Measurements from ENCODE around the gene CBX7.

The CBX7 gene

DNA sequence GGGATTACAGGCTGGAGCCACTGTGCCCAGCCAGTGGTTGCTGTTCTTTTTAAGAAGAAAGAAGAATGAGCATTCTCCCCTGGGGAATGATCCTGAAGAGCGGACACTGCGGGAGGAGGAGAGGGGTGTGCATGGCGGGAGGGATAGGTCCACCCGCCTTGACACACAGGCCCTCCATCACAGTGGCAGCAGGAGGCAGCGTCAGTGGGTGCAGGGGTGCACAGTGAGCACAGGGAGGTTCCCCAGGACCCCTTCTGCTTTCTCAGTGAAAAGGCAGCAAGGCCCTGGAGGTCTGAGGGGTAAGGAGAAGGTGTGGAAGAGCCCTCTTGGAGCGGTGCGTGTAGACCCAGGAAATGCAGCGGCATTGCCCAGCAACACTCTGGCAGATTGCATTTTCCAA, 28.9 kb upstream of the CBX7 start:
- no peak overlapping the region for H3K4me3 ChIP-seq (ENCODE audit: severe bottlenecking)
- H3K27me3 ChIP-seq (ENCODE audit: insufficient read depth, poor library complexity, severe bottlenecking): no peaks in the 10 kb centered on the region
- no peaks in the 10 kb centered on the region for H3K36me3 ChIP-seq (ENCODE audit: low read depth)
- TF ChIP-seq, protein P1, sequence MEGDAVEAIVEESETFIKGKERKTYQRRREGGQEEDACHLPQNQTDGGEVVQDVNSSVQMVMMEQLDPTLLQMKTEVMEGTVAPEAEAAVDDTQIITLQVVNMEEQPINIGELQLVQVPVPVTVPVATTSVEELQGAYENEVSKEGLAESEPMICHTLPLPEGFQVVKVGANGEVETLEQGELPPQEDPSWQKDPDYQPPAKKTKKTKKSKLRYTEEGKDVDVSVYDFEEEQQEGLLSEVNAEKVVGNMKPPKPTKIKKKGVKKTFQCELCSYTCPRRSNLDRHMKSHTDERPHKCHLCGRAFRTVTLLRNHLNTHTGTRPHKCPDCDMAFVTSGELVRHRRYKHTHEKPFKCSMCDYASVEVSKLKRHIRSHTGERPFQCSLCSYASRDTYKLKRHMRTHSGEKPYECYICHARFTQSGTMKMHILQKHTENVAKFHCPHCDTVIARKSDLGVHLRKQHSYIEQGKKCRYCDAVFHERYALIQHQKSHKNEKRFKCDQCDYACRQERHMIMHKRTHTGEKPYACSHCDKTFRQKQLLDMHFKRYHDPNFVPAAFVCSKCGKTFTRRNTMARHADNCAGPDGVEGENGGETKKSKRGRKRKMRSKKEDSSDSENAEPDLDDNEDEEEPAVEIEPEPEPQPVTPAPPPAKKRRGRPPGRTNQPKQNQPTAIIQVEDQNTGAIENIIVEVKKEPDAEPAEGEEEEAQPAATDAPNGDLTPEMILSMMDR (IDR thresholded peaks at IDR 0.05; ENCODE audit: poor library complexity, severe bottlenecking): no peak
- peaks cover 23% of the 10 kb centered on the region for H3K4me1 ChIP-seq (ENCODE audit: insufficient read depth, poor library complexity, severe bottlenecking)
- ATAC-seq (ENCODE audit: low read depth) (no peak), DNase-seq (ENCODE audit: low spot score) (no peak)
- no peak overlapping the region for H3K27ac ChIP-seq (ENCODE audit: poor library complexity, severe bottlenecking)
- H3K9me3 ChIP-seq (ENCODE audit: severe bottlenecking): no peaks in the 10 kb centered on the region

DNA sequence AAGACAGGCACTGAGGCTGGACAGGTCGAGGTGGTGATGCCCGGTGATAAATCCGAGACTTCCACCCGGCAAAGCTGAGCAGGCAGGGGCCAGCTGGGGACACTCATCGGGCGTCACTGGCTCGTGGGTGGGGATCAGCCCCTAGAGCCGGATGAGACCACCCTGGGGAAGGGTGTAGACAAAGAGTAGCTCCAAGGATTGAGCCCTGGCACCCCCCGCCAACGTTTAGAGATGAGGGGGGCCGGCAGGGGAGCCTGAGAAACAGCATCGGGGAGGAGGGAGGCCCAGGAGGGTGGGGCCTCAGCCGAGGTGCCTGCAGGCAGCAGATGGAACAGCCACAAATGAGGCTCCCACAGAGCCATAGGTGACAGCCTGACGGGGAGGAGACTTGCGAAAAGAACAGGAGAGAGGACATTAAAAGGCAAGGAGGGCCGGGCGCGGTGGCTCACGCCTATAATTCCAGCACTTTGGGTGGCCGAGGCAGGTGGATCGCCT, 27.4 kb upstream of the CBX7 start:
- H3K36me3 ChIP-seq (ENCODE audit: low read depth): no peaks in the 10 kb centered on the region
- H3K27me3 ChIP-seq (ENCODE audit: insufficient read depth, poor library complexity, severe bottlenecking): no peaks in the 10 kb centered on the region
- peaks cover 38% of the 10 kb centered on the region for H3K4me1 ChIP-seq (ENCODE audit: insufficient read depth, poor library complexity, severe bottlenecking)
- H3K4me3 ChIP-seq (ENCODE audit: severe bottlenecking): no peak overlapping the region
- TF ChIP-seq, protein P1 (IDR thresholded peaks at IDR 0.05; ENCODE audit: poor library complexity, severe bottlenecking): no peak
- H3K9me3 ChIP-seq (ENCODE audit: severe bottlenecking): no peaks in the 10 kb centered on the region
- DNase-seq (ENCODE audit: low spot score) (no peak), ATAC-seq (ENCODE audit: low read depth) (no peak)
- peak overlapping the region; percentile 96 for H3K27ac ChIP-seq (ENCODE audit: poor library complexity, severe bottlenecking)

DNA sequence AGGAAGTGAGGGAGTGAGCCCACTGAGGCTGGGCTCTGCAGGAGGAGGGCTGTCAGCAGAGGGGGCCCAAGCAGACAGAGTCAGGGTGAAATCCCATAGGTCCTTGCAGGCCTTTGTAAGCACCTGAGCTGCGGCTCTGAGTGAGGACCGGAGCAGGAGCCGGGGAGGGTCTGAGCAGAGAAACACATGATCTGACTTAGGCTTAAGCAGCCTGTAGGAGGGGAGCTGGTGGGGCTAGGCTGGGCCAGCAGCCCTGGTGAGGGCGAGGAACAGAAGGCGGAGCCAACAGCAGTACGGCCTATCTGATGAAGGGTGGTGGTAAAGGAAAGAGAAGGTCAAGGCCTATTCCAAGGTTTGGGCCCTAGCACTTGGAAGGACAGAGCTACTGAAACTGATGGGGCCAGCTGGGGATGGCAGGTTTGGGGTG, 26.9 kb upstream of the CBX7 start:
- ATAC-seq (ENCODE audit: low read depth) (no peak), DNase-seq (ENCODE audit: low spot score) (no peak)
- Histone ChIP-seq H3K9me3 (ENCODE audit: severe bottlenecking) (no peaks in the 10 kb centered on the region), H3K27me3 (ENCODE audit: insufficient read depth, poor library complexity, severe bottlenecking) (no peaks in the 10 kb centered on the region), H3K4me3 (ENCODE audit: severe bottlenecking) (no peak overlapping the region), H3K27ac (ENCODE audit: poor library complexity, severe bottlenecking) (peak overlapping the region; percentile 96), H3K4me1 (ENCODE audit: insufficient read depth, poor library complexity, severe bottlenecking) (peaks cover 43% of the 10 kb centered on the region), H3K36me3 (ENCODE audit: low read depth) (no peaks in the 10 kb centered on the region)
- TF ChIP-seq, protein P1 (IDR thresholded peaks at IDR 0.05; ENCODE audit: poor library complexity, severe bottlenecking): no peak

DNA sequence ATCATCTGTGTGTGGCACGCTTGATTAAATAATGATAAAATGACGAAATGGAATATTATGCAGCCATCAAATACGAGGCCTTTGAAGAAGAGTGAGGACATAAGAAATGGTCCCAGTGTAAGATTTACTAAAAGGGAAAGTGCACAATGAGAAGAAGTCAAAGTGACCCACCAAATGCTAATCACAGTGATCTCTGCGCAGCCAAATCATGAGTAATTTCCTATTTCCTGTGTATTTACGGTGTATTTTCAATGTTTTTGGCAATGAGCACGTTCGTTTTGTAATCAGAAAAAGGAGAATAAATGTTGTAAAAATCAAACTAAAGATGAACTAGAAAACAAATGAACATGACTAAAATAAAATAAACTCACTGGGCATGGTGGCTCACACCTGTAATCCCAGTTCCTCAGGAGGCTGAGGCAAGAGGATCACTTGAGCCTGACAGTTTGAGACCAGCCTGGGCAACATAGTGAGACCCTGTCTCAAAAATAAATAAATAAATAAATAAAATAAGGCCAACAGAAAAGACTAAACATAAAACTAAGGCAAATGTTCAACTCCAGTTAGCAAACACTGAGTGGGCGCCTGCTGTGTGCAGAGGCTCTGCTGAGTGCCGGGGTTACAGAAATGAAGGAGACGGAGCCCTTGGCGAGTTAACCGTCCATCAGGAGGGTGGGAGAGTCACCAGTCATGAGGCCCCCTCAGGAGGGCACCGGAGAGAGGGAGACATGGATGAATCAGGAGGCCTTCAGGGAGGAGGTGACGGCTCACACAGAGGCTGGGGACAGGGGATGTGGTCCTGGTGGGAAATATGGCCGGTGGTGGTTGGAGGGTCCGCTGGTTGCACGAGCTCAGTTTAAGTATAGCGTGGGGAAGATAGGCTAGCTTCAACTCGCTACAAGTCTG, 26.0 kb upstream of the CBX7 start:
- DNase-seq (ENCODE audit: low spot score) (no peak), ATAC-seq (ENCODE audit: low read depth) (no peak)
- Histone ChIP-seq H3K27me3 (ENCODE audit: insufficient read depth, poor library complexity, severe bottlenecking) (no peaks in the 10 kb centered on the region), H3K36me3 (ENCODE audit: low read depth) (no peaks in the 10 kb centered on the region), H3K9me3 (ENCODE audit: severe bottlenecking) (no peaks in the 10 kb centered on the region), H3K4me1 (ENCODE audit: insufficient read depth, poor library complexity, severe bottlenecking) (peaks cover 52% of the 10 kb centered on the region), H3K27ac (ENCODE audit: poor library complexity, severe bottlenecking) (peak overlapping the region; percentile 96), H3K4me3 (ENCODE audit: severe bottlenecking) (no peak overlapping the region)
- TF ChIP-seq, protein P1 (IDR thresholded peaks at IDR 0.05; ENCODE audit: poor library complexity, severe bottlenecking): no peak

DNA sequence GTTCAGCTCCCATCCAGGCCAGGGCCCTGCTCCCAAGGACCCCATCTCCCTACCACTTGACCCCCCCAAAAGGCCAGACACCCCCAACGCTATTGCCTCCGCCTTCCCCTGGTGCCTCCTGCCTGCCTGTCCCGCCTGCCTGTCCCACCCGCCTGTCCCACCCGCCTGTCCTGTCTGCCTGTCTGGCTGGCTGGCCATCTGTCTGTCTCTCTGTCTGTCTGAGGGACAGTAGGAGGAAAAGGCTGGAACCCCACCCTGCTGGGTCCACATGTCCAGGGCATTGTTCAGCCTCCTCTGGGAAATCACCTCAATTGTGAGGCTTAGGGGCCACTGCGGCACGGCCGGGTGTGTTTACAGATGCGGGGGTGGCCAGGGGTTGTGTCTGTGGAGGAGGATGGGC, 25.3 kb upstream of the CBX7 start:
- DNase-seq (ENCODE audit: low spot score): no peak
- Histone ChIP-seq H3K36me3 (ENCODE audit: low read depth) (no peaks in the 10 kb centered on the region), H3K27ac (ENCODE audit: poor library complexity, severe bottlenecking) (peak overlapping the region; percentile 96), H3K4me1 (ENCODE audit: insufficient read depth, poor library complexity, severe bottlenecking) (peaks cover 52% of the 10 kb centered on the region), H3K9me3 (ENCODE audit: severe bottlenecking) (no peaks in the 10 kb centered on the region), H3K4me3 (ENCODE audit: severe bottlenecking) (no peak overlapping the region), H3K27me3 (ENCODE audit: insufficient read depth, poor library complexity, severe bottlenecking) (no peaks in the 10 kb centered on the region)
- TF ChIP-seq, protein P1 (IDR thresholded peaks at IDR 0.05; ENCODE audit: poor library complexity, severe bottlenecking): no peak
- no peak for ATAC-seq (ENCODE audit: low read depth)
